Measurements from ENCODE around the gene CADM2. TPM values are rescaled to one million over a fixed set of nuclear protein-coding genes. Genes with fewer than 3 reads are reported as not detected.

Gene CADM2
- polyA plus RNA-seq, 1 donor from 2014 or later: 4.5 TPM

- Histone ChIP-seq H3K4me2 (ENCODE audit: low read length) (no peak overlapping the region), H3K9ac (ENCODE audit: low read length) (no peak overlapping the region), H3K27me3 (ENCODE audit: insufficient read depth, low read depth, low read length) (no peaks in the 10 kb centered on the region), H4K20me1 (ENCODE audit: insufficient read depth) (no peaks in the 10 kb centered on the region), H3K36me3 (ENCODE audit: insufficient read depth, low read length) (no peaks in the 10 kb centered on the region), H2AFZ (ENCODE audit: low read depth, low read length) (no peak overlapping the region), H3F3A (ENCODE audit: insufficient read depth, low read length, poor library complexity, severe bottlenecking) (no peaks in the 10 kb centered on the region), H3K9me2 (ENCODE audit: insufficient read depth, low read length) (no peaks in the 10 kb centered on the region), H3K9me3 (ENCODE audit: low read length) (no peaks in the 10 kb centered on the region), H3K79me2 (replicated peaks; ENCODE audit: insufficient read depth, low read length) (no peaks in the 10 kb centered on the region), H3K27ac (ENCODE audit: low read length) (no peak overlapping the region), H3K4me3 (ENCODE audit: low read length) (no peak overlapping the region)
- TF ChIP-seq REST (IDR thresholded peaks at IDR 0.05; ENCODE audit: borderline replicate concordance) (no peak), SMC3 (conservative IDR thresholded peaks at IDR 0.05; ENCODE audit: poor library complexity) (no peak), EP300 (conservative IDR thresholded peaks at IDR 0.05; ENCODE audit: poor library complexity, severe bottlenecking) (no peak), POLR2AphosphoS5 (IDR thresholded peaks at IDR 0.05) (no peak), EZH2 (IDR thresholded peaks at IDR 0.05; ENCODE audit: borderline replicate concordance, insufficient read depth, low read length, poor library complexity, severe bottlenecking) (no peak), TAF1 (IDR thresholded peaks at IDR 0.05; ENCODE audit: low read depth) (no peak), CTCF (IDR thresholded peaks at IDR 0.05; ENCODE audit: poor library complexity, severe bottlenecking) (no peak), RAD21 (conservative IDR thresholded peaks at IDR 0.05) (no peak), MXI1 (conservative IDR thresholded peaks at IDR 0.05; ENCODE audit: poor library complexity, severe bottlenecking) (no peak)
Measured at GRCh38 chr3:85142626-85143025, 183.8 kb downstream of the CADM2 start.

- H3K79me2 ChIP-seq (replicated peaks; ENCODE audit: insufficient read depth, low read length): no peaks in the 10 kb centered on the region
- H3K4me2 ChIP-seq (ENCODE audit: low read length): no peak overlapping the region
- H4K20me1 ChIP-seq (ENCODE audit: insufficient read depth): no peaks in the 10 kb centered on the region
- H3K27ac ChIP-seq (ENCODE audit: low read length): no peak overlapping the region
- H3K9ac ChIP-seq (ENCODE audit: low read length): no peak overlapping the region
- no peaks in the 10 kb centered on the region for H3F3A ChIP-seq (ENCODE audit: insufficient read depth, low read length, poor library complexity, severe bottlenecking)
- H2AFZ ChIP-seq (ENCODE audit: low read depth, low read length): no peak overlapping the region
- no peaks in the 10 kb centered on the region for H3K9me3 ChIP-seq (ENCODE audit: low read length)
- TF ChIP-seq REST (IDR thresholded peaks at IDR 0.05; ENCODE audit: borderline replicate concordance) (no peak), POLR2AphosphoS5 (IDR thresholded peaks at IDR 0.05) (no peak), EP300 (conservative IDR thresholded peaks at IDR 0.05; ENCODE audit: poor library complexity, severe bottlenecking) (no peak), CTCF (IDR thresholded peaks at IDR 0.05; ENCODE audit: poor library complexity, severe bottlenecking) (no peak), TAF1 (IDR thresholded peaks at IDR 0.05; ENCODE audit: low read depth) (no peak), RAD21 (conservative IDR thresholded peaks at IDR 0.05) (no peak), EZH2 (IDR thresholded peaks at IDR 0.05; ENCODE audit: borderline replicate concordance, insufficient read depth, low read length, poor library complexity, severe bottlenecking) (no peak), MXI1 (conservative IDR thresholded peaks at IDR 0.05; ENCODE audit: poor library complexity, severe bottlenecking) (no peak), SMC3 (conservative IDR thresholded peaks at IDR 0.05; ENCODE audit: poor library complexity) (no peak)
- H3K27me3 ChIP-seq (ENCODE audit: insufficient read depth, low read depth, low read length): no peaks in the 10 kb centered on the region
- H3K36me3 ChIP-seq (ENCODE audit: insufficient read depth, low read length): no peaks in the 10 kb centered on the region
- H3K4me3 ChIP-seq (ENCODE audit: low read length): no peak overlapping the region
- no peaks in the 10 kb centered on the region for H3K9me2 ChIP-seq (ENCODE audit: insufficient read depth, low read length)
Measured at GRCh38 chr3:85148036-85148435, 189.2 kb downstream of the CADM2 start.

All from neural cell (in vitro differentiated cells).